Suprapubic skin (tissue), 4 donors: ENCODE measurements around the gene TAF3. TPM values are rescaled to one million over a fixed set of nuclear protein-coding genes. Genes with fewer than 3 reads are reported as not detected.

Experiments used
- DNase-seq, 2 donors: peaks; one replicate each; pipeline ENCODE4 v3.0.0-alpha.2; 2019; ENCODE audit warnings: low spot score in 2 of 2
- H3K27ac ChIP-seq: fragments of 200-600 bp; sonication (generic); one replicate; pipeline ENCODE4 v1.5.1; 2019
- H3K27me3 ChIP-seq: fragments of 200-600 bp; sonication (generic); one replicate; pipeline ENCODE4 v1.5.1; 2019
- H3K36me3 ChIP-seq: fragments of 200-600 bp; sonication (generic); one replicate; pipeline ENCODE4 v1.5.1; 2019
- H3K4me1 ChIP-seq: fragments of 200-600 bp; sonication (generic); one replicate; pipeline ENCODE4 v1.5.1; 2019
- H3K4me3 ChIP-seq: fragments of 200-600 bp; sonication (generic); one replicate; pipeline ENCODE4 v1.5.1; 2019; ENCODE audit warnings: mild to moderate bottlenecking
- H3K9me3 ChIP-seq: fragments of 200-600 bp; sonication (generic); one replicate; pipeline ENCODE4 v1.5.1; 2019
- EP300 ChIP-seq: sonication (generic); formaldehyde crosslinking; IDR thresholded peaks from one replicate; pipeline ENCODE4 v1.6.1; 2017; ENCODE audit warnings: antibody characterized with exemption
- POLR2A ChIP-seq, 2 donors: fragments of 450-650 bp; IDR thresholded peaks; one replicate each; pipeline ENCODE4 v1.6.1; 2017; ENCODE audit warnings: antibody characterized with exemption in 2 of 2, mild to moderate bottlenecking in 2 of 2, moderate library complexity in 2 of 2
- POLR2AphosphoS5 ChIP-seq, 3 donors: sonication (generic); formaldehyde crosslinking; IDR thresholded peaks; one replicate each; pipeline ENCODE4 v1.6.1; 2017; ENCODE audit warnings: antibody characterized with exemption in 3 of 3
- WGBS: methylation state at CpG from one replicate; pipeline ENCODE4 v1.1.5; 2018; 5-methylcytosine and 5-hydroxymethylcytosine counted together
- total RNA-seq, 4 donors: library from RNA; depleted of rRNA; stranded (reverse); fragments of >200 nt; gene quantifications; one replicate each; pipeline ENCODE4 v1.1.0, GENCODE V29; 2016
- TF ChIP-seq, protein P1 (sequence below), 2 donors: fragments of 200-600 bp in 1 of 2; fragments of 450-650 bp in 1 of 2; sonication (generic) in 1 of 2; IDR thresholded peaks; one replicate each; pipeline ENCODE4 v1.5.1; 2016 to 2019; ENCODE audit warnings: antibody characterized with exemption in 2 of 2, mild to moderate bottlenecking in 1 of 2, moderate library complexity in 1 of 2

Gene TAF3
- total RNA-seq, 4 donors from 2014 or later, result 5.6 to 13.3 (median 10.3) TPM

GRCh38 chr10:7953447-7953846 lies 135.1 kb downstream of the TAF3 start:
- Histone ChIP-seq H3K4me1 (peaks cover 9% of the 10 kb centered on the region), H3K27me3 (no peaks in the 10 kb centered on the region), H3K4me3 (no peak overlapping the region), H3K36me3 (no peaks in the 10 kb centered on the region), H3K27ac (no peak overlapping the region), H3K9me3 (no peaks in the 10 kb centered on the region)
- TF ChIP-seq, protein P1, sequence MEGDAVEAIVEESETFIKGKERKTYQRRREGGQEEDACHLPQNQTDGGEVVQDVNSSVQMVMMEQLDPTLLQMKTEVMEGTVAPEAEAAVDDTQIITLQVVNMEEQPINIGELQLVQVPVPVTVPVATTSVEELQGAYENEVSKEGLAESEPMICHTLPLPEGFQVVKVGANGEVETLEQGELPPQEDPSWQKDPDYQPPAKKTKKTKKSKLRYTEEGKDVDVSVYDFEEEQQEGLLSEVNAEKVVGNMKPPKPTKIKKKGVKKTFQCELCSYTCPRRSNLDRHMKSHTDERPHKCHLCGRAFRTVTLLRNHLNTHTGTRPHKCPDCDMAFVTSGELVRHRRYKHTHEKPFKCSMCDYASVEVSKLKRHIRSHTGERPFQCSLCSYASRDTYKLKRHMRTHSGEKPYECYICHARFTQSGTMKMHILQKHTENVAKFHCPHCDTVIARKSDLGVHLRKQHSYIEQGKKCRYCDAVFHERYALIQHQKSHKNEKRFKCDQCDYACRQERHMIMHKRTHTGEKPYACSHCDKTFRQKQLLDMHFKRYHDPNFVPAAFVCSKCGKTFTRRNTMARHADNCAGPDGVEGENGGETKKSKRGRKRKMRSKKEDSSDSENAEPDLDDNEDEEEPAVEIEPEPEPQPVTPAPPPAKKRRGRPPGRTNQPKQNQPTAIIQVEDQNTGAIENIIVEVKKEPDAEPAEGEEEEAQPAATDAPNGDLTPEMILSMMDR (IDR thresholded peaks at IDR 0.05), result no peak
- TF ChIP-seq POLR2AphosphoS5 (IDR thresholded peaks at IDR 0.05), result no peak
- TF ChIP-seq EP300, result no peak
- TF ChIP-seq POLR2A (IDR thresholded peaks at IDR 0.05), result no peak
- 87% methylated on average over 4 of the region's 4 CpGs for WGBS
- no peak for DNase-seq

- H3K4me3 ChIP-seq, result no peak overlapping the region
- H3K4me1 ChIP-seq, result peaks cover 9% of the 10 kb centered on the region
- TF ChIP-seq POLR2A (IDR thresholded peaks at IDR 0.05), result no peak
- no peak for TF ChIP-seq EP300
- no peak for TF ChIP-seq POLR2AphosphoS5 (IDR thresholded peaks at IDR 0.05)
- TF ChIP-seq, protein P1 (IDR thresholded peaks at IDR 0.05), result no peak
- DNase-seq, result no peak
- no peaks in the 10 kb centered on the region for H3K27me3 ChIP-seq
- no peak overlapping the region for H3K27ac ChIP-seq
- 68% methylated on average over 1 of the region's 1 CpG for WGBS
- no peaks in the 10 kb centered on the region for H3K36me3 ChIP-seq
- no peaks in the 10 kb centered on the region for H3K9me3 ChIP-seq
Measured at GRCh38 chr10:7955446-7955845, 137.1 kb downstream of the TAF3 start.

DNA sequence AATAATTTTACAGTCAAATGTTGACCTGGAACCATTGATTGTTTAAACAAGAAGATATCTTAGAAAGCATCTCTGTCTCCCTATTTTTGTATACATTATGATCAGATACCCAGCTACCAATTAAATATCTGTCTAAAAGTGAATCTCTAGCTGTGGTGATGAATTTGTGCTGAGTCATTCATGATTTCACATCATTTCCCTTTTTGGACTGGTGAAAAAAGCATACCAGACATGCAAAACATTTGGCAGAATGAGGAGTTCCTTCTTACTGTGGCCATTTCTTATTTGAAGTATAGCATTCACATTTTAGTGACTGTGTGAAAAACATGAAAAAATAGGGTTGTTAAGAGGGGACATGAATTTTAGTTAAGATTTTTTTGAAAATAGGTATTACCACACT lies 138.2 kb downstream of the TAF3 start:
- Histone ChIP-seq H3K27me3 (no peaks in the 10 kb centered on the region), H3K27ac (no peak overlapping the region), H3K36me3 (no peaks in the 10 kb centered on the region), H3K4me1 (peaks cover 9% of the 10 kb centered on the region), H3K9me3 (no peaks in the 10 kb centered on the region), H3K4me3 (no peak overlapping the region)
- TF ChIP-seq POLR2A (IDR thresholded peaks at IDR 0.05) (no peak), POLR2AphosphoS5 (IDR thresholded peaks at IDR 0.05) (no peak), EP300 (no peak)
- TF ChIP-seq, protein P1 (IDR thresholded peaks at IDR 0.05), result no peak
- DNase-seq, result no peak

GRCh38 chr10:7957591-7957990 lies 139.3 kb downstream of the TAF3 start:
- Histone ChIP-seq H3K36me3 (no peaks in the 10 kb centered on the region), H3K4me1 (peaks cover 9% of the 10 kb centered on the region), H3K27me3 (no peaks in the 10 kb centered on the region), H3K4me3 (no peak overlapping the region), H3K9me3 (no peaks in the 10 kb centered on the region), H3K27ac (no peak overlapping the region)
- DNase-seq, result no peak
- WGBS, result 82% methylated on average over 5 of the region's 5 CpGs
- TF ChIP-seq POLR2A (IDR thresholded peaks at IDR 0.05), result no peak
- TF ChIP-seq EP300, result no peak
- TF ChIP-seq, protein P1 (IDR thresholded peaks at IDR 0.05), result no peak
- no peak for TF ChIP-seq POLR2AphosphoS5 (IDR thresholded peaks at IDR 0.05)

DNA sequence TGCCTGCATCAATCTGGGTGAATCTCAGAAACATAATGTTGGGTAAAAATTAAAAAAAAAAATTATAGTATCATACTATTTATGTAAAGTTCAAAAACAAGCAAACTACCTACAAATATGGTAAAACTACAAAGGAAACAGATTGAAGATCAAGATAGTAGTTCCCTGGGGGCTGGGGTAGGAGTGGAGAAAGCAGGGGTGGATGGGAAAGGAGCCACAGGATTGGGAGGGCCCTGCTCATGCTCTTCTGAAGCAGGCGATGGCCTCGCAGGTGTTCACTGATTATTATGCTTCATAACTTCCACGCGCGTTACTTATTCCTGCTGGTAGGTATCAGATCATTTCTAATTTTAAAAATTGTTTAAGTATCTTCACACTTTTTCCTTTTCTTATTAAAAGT lies 140.1 kb downstream of the TAF3 start:
- Histone ChIP-seq H3K27ac (no peak overlapping the region), H3K36me3 (no peaks in the 10 kb centered on the region), H3K27me3 (no peaks in the 10 kb centered on the region), H3K4me1 (peaks cover 9% of the 10 kb centered on the region), H3K4me3 (no peak overlapping the region), H3K9me3 (no peaks in the 10 kb centered on the region)
- 96% methylated on average over 5 of the region's 5 CpGs for WGBS
- DNase-seq, result no peak
- no peak for TF ChIP-seq POLR2AphosphoS5 (IDR thresholded peaks at IDR 0.05)
- TF ChIP-seq, protein P1 (IDR thresholded peaks at IDR 0.05), result no peak
- no peak for TF ChIP-seq POLR2A (IDR thresholded peaks at IDR 0.05)
- no peak for TF ChIP-seq EP300
